IMR-90 (cell line): ENCODE measurements around the gene GOLPH3L. TPM values are rescaled to one million over a fixed set of nuclear protein-coding genes. Genes with fewer than 3 reads are reported as not detected.
A peak's percentile ranks its signal among the peaks of the same experiment; 100 is the strongest.

Experiments
- ATAC-seq: fragments of 200-7000 bp; cut with Tn5 transposase; 2 replicates; pipeline ENCODE4 v1.9.1; 2020; ENCODE audit warnings: low read depth, mild to moderate bottlenecking, moderate library complexity
- BruUV-seq: library from RNA; stranded (reverse); fragments of 400-500 nt; replicated peaks from 2 replicates; lab custom pipeline; 2021; lab: Mats Ljungman, UMichigan
- CTCF ChIA-PET: fragments of 300-600 bp; formaldehyde crosslinking; extraction: SDS; loops from one replicate; lab custom pipeline; 2021; ENCODE audit warnings: antibody characterized with exemption; lab: Yijun Ruan, JAX
- POLR2A ChIA-PET: fragments of 300-600 bp; sonication (Branson Sonifier 250); formaldehyde crosslinking; loops from one replicate; lab custom pipeline; 2022; ENCODE audit warnings: antibody characterized with exemption; ENCODE audit not compliant: unreplicated experiment; lab: Charles Lee
- DNase-seq: peaks from one replicate; pipeline ENCODE4 v3.0.0; 2013
- H2AFZ ChIP-seq: replicated peaks from 2 replicates; pipeline ENCODE3; 2013; ENCODE audit warnings: low read length, mild to moderate bottlenecking; ENCODE audit not compliant: poor library complexity
- H2AK5ac ChIP-seq: 2 replicates; pipeline ENCODE4 v1.6.1; 2013; ENCODE audit warnings: low read depth, low read length, inconsistent platforms
- H2AK9ac ChIP-seq: replicated peaks from 2 replicates; pipeline ENCODE3; 2013; ENCODE audit warnings: mild to moderate bottlenecking, low read depth, low read length, moderate library complexity; ENCODE audit not compliant: poor library complexity
- H2BK120ac ChIP-seq: 2 replicates; pipeline ENCODE4 v1.6.1; 2013; ENCODE audit warnings: low read depth, low read length, inconsistent platforms
- H2BK15ac ChIP-seq: 3 replicates; pipeline ENCODE4 v1.6.1; 2013; ENCODE audit warnings: low read depth, low read length, inconsistent platforms
- H2BK20ac ChIP-seq: 2 replicates; pipeline ENCODE4 v1.6.1; 2013; ENCODE audit warnings: low read depth, mild to moderate bottlenecking, inconsistent platforms, low read length, moderate library complexity
- H2BK5ac ChIP-seq: 2 replicates; pipeline ENCODE4 v1.6.1; 2013; ENCODE audit warnings: mild to moderate bottlenecking, low read depth, low read length, inconsistent platforms; ENCODE audit not compliant: poor library complexity, severe bottlenecking
- H3K14ac ChIP-seq: replicated peaks from 2 replicates; pipeline ENCODE4 v1.6.1; 2013; ENCODE audit warnings: low read depth, low read length, inconsistent platforms
- H3K18ac ChIP-seq: 2 replicates; pipeline ENCODE4 v1.6.1; 2013; ENCODE audit warnings: low read depth, low read length, control low read depth
- H3K23ac ChIP-seq: 2 replicates; pipeline ENCODE4 v1.6.1; 2013; ENCODE audit warnings: low read depth, low read length, inconsistent platforms
- H3K27ac ChIP-seq: 2 replicates; pipeline ENCODE4 v1.5.1; 2013; ENCODE audit warnings: mild to moderate bottlenecking, control low read depth, low read length; ENCODE audit not compliant: insufficient read depth
- H3K27me3 ChIP-seq: 2 replicates; pipeline ENCODE4 v1.6.1; 2013; ENCODE audit warnings: low read length; ENCODE audit not compliant: control insufficient read depth, insufficient read depth
- H3K36me3 ChIP-seq: 2 replicates; pipeline ENCODE4 v1.6.1; 2013; ENCODE audit warnings: low read length, mixed read lengths; ENCODE audit not compliant: control insufficient read depth, insufficient read depth
- H3K4ac ChIP-seq: 2 replicates; pipeline ENCODE4 v1.6.1; 2013; ENCODE audit warnings: low read depth, low read length, inconsistent platforms
- H3K4me1 ChIP-seq: 2 replicates; pipeline ENCODE4 v1.6.1; 2013; ENCODE audit warnings: low read length, mixed read lengths; ENCODE audit not compliant: control insufficient read depth, insufficient read depth
- H3K4me2 ChIP-seq: 2 replicates; pipeline ENCODE4 v1.6.1; 2013; ENCODE audit warnings: low read depth, mild to moderate bottlenecking, control low read depth, low read length, moderate library complexity
- H3K4me3 ChIP-seq: 2 replicates; pipeline ENCODE4 v1.5.1; 2013; ENCODE audit warnings: low read depth, mild to moderate bottlenecking, control low read depth, low read length, moderate library complexity; ENCODE audit not compliant: insufficient read depth
- H3K56ac ChIP-seq: 2 replicates; pipeline ENCODE4 v1.6.1; 2013; ENCODE audit warnings: low read length, inconsistent platforms; ENCODE audit not compliant: insufficient read depth; ENCODE audit errors: extremely low read depth
- H3K79me1 ChIP-seq, 2 experiments: 2 replicates each; pipeline ENCODE4 v1.6.1; 2013; ENCODE audit warnings: low read length in 2 of 2, inconsistent platforms in 1 of 2, low read depth in 1 of 2
- H3K9ac ChIP-seq: 2 replicates; pipeline ENCODE4 v1.6.1; 2013; ENCODE audit warnings: low read depth, low read length, control low read depth
- H3K9me1 ChIP-seq: 2 replicates; pipeline ENCODE4 v1.6.1; 2013; ENCODE audit warnings: low read length, inconsistent platforms; ENCODE audit not compliant: insufficient read depth
- H3K9me3 ChIP-seq: 2 replicates; pipeline ENCODE4 v1.6.1; 2013; ENCODE audit warnings: low read length; ENCODE audit not compliant: control insufficient read depth, insufficient read depth
- H4K20me1 ChIP-seq: 2 replicates; pipeline ENCODE4 v1.6.1; 2013; ENCODE audit warnings: low read length, inconsistent platforms; ENCODE audit not compliant: insufficient read depth
- H4K5ac ChIP-seq: 2 replicates; pipeline ENCODE4 v1.6.1; 2013; ENCODE audit warnings: mild to moderate bottlenecking, low read depth, low read length, control low read depth
- H4K8ac ChIP-seq, 2 experiments: 2 replicates each; pipeline ENCODE4 v1.6.1; 2013; ENCODE audit warnings: low read depth in 2 of 2, low read length in 2 of 2, control low read depth in 1 of 2, inconsistent platforms in 1 of 2
- H4K91ac ChIP-seq: 2 replicates; pipeline ENCODE4 v1.6.1; 2013; ENCODE audit warnings: low read depth, low read length, inconsistent platforms; ENCODE audit not compliant: insufficient read depth
- CEBPB ChIP-seq: IDR thresholded peaks from 2 replicates; pipeline ENCODE4 v1.6.1; 2012; ENCODE audit warnings: low read depth, low read length, improper control_type of control experiment
- FOS ChIP-seq: fragments of 150-350 bp; IDR thresholded peaks from 2 replicates; pipeline ENCODE4 v1.6.1; 2016; ENCODE audit warnings: low read depth, low read length
- MAFK ChIP-seq: IDR thresholded peaks from 2 replicates; pipeline ENCODE4 v1.6.1; 2012; ENCODE audit warnings: low read depth, low read length, improper control_type of control experiment
- SMC3 ChIP-seq: fragments of 150-350 bp; IDR thresholded peaks from 2 replicates; pipeline ENCODE4 v1.6.1; 2016; ENCODE audit warnings: low read depth, mild to moderate bottlenecking, antibody characterized with exemption, low read length, moderate library complexity
- WGBS, 2 experiments: methylation state at CpG; one replicate each; pipeline versions ENCODE4 v1.1.5 to v1.1.7; 2013; ENCODE audit warnings: missing lambda C conversion rate in 2 of 2; ENCODE audit not compliant: insufficient read length in 1 of 2; ENCODE audit errors: extremely low coverage in 2 of 2; 5-methylcytosine and 5-hydroxymethylcytosine counted together
- dilution Hi-C: fragments of 300-500 bp; cut with HindIII; formaldehyde crosslinking; loops from one replicate; pipeline ENCODE4 v1.14.3; 2018; ENCODE audit warnings: low sequenced_read_pairs; ENCODE audit not compliant: unreplicated experiment
- in situ Hi-C: fragments of 300-500 bp; cut with MboI; formaldehyde crosslinking; loops from 3 replicates; pipeline ENCODE4 v1.14.3; 2019; ENCODE audit warnings: low sequenced_read_pairs, inconsistent platforms, mixed read lengths
- intact Hi-C: fragments of 100-400 bp; cut with micrococcal nuclease; formaldehyde crosslinking; loops from 2 replicates; pipeline ENCODE4 v1.10.0; 2022
- polyA plus RNA-seq, 3 experiments: library from polyadenylated mRNA; depleted of rRNA; stranded (reverse); fragments of >200 nt; gene quantifications; 2 replicates each; pipeline ENCODE4 v1.2.3, GENCODE V29; 2012; ENCODE audit warnings: low replicate concordance in 1 of 3
- total RNA-seq: library from RNA; depleted of rRNA; stranded (reverse); fragments of >200 nt; gene quantifications from 2 replicates; pipeline ENCODE4 v1.2.3, GENCODE V29; 2012
- TF ChIP-seq, protein P1 (sequence below): fragments of 150-350 bp; IDR thresholded peaks from 2 replicates; pipeline ENCODE4 v1.6.1; 2017; ENCODE audit warnings: mild to moderate bottlenecking, antibody characterized with exemption, low read length, low read depth

The GOLPH3L gene
- total and polyA plus RNA-seq, 2 of the 4 experiments (the other 2 are of a cell fraction) = 9.5 to 11.0 TPM

DNA sequence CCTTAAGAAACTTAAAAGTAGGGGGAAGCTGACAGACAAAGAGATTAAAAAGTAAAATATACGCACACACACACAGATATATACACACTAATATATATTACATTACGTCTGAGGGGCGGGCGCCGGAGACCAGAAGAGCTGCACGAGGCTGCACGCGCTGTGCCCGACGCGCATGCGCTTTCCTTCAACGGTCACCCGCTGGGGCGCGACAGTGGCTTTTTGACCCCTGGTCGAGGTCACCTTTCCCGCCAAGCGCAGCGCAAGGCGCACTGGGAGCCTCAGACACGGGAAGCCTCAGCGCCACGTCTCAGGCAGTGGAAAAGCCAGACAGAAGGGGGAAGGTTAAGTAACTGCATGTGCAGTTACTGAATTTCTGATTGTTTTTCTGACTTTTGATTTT, 23.7 kb upstream of the GOLPH3L start, which contains the start of gene HORMAD1:
Gene HORMAD1 (minus strand): TSS at position 193 of the 400 bp plus-strand sequence. CDS start 1,390 bp downstream, outside the sequence.
- no peak within 1 kb of the TSS for H2BK120ac ChIP-seq
- no peak within 1 kb of the TSS for H2BK15ac ChIP-seq
- H2AFZ ChIP-seq = peak within 1 kb of the TSS; percentile 70
- DNase-seq = no peak
- dilution Hi-C loops (no loop called here), intact Hi-C loops (no loop called here), in situ Hi-C loops (no loop called here)
- ChIA-PET CTCF (no interaction called here), POLR2A (no interaction called here)
- H3K4ac ChIP-seq = no peak within 1 kb of the TSS
- H2AK5ac ChIP-seq = no peak within 1 kb of the TSS
- H3K36me3 ChIP-seq = no peaks in the 10 kb centered on the region
- H3K18ac ChIP-seq = no peak within 1 kb of the TSS
- H4K91ac ChIP-seq = no peak within 1 kb of the TSS
- no peak within 1 kb of the TSS for H3K56ac ChIP-seq
- no peak within 1 kb of the TSS for H3K4me3 ChIP-seq
- H4K8ac ChIP-seq = no peak within 1 kb of the TSS
- H2AK9ac ChIP-seq = no peak within 1 kb of the TSS
- H3K9me3 ChIP-seq = no peaks in the 10 kb centered on the region
- no peak within 1 kb of the TSS for H3K14ac ChIP-seq
- H2BK20ac ChIP-seq = no peak within 1 kb of the TSS
- H3K27ac ChIP-seq = no peak within 1 kb of the TSS
- H3K9me1 ChIP-seq = no peaks in the 10 kb centered on the region
- no peak for ATAC-seq
- no peak within 1 kb of the TSS for H3K4me2 ChIP-seq
- H3K27me3 ChIP-seq = no peaks in the 10 kb centered on the region
- H3K23ac ChIP-seq = no peak within 1 kb of the TSS
- 91% methylated on average over 16 of the region's 24 CpGs; no CpG with 5 or more reads in 1 of the 2 experiments for WGBS, 2 experiments
- H4K20me1 ChIP-seq = no peaks in the 10 kb centered on the region
- no peak within 1 kb of the TSS for H2BK5ac ChIP-seq
- H3K79me1 ChIP-seq = no peaks in the 10 kb centered on the region
- H4K5ac ChIP-seq = no peak within 1 kb of the TSS
- TF ChIP-seq, protein P1, sequence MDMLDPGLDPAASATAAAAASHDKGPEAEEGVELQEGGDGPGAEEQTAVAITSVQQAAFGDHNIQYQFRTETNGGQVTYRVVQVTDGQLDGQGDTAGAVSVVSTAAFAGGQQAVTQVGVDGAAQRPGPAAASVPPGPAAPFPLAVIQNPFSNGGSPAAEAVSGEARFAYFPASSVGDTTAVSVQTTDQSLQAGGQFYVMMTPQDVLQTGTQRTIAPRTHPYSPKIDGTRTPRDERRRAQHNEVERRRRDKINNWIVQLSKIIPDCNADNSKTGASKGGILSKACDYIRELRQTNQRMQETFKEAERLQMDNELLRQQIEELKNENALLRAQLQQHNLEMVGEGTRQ = no peak
- TF ChIP-seq CEBPB (no peak), MAFK (no peak), FOS (no peak), SMC3 (no peak)
- no peaks in the 10 kb centered on the region for H3K4me1 ChIP-seq
- no peak within 1 kb of the TSS for H3K9ac ChIP-seq
- no TSS peak for BruUV-seq
